Measurements from ENCODE around the gene DLL4.

GRCh38 chr15:40964006-40964405 lies 34.9 kb downstream of the DLL4 start:
- no peak for TF ChIP-seq POLR2A (IDR thresholded peaks at IDR 0.05; ENCODE audit: low read depth, low read length)
- TF ChIP-seq SP1 (IDR thresholded peaks at IDR 0.05; ENCODE audit: low read depth, low read length), result no peak
- TF ChIP-seq GABPA (IDR thresholded peaks at IDR 0.05; ENCODE audit: low read depth), result no peak
- no peak for TF ChIP-seq MYC (IDR thresholded peaks at IDR 0.05; ENCODE audit: insufficient read depth, insufficient read length, insufficient replicate concordance, low read length, severe bottlenecking)
- TF ChIP-seq CTCF (IDR thresholded peaks at IDR 0.05 in 2 of 3, conservative IDR thresholded peaks at IDR 0.05 in 1 of 3; ENCODE audit: control insufficient read depth in 2 of 3, extremely low read depth in 1 of 3, insufficient read depth in 1 of 3, low read depth in 3 of 3, low read length in 3 of 3), result no peak
- TF ChIP-seq SUPT20H (IDR thresholded peaks at IDR 0.05; ENCODE audit: borderline replicate concordance, control insufficient read depth, low read depth, low read length), result no peak
- TF ChIP-seq CREB1 (IDR thresholded peaks at IDR 0.05; ENCODE audit: low read depth), result no peak
- no peak for TF ChIP-seq USF2 (IDR thresholded peaks at IDR 0.05; ENCODE audit: borderline replicate concordance, low read depth, low read length)
- TF ChIP-seq HDAC6 (IDR thresholded peaks at IDR 0.05; ENCODE audit: unreplicated experiment), result no peak
- TF ChIP-seq BRCA1 (IDR thresholded peaks at IDR 0.05; ENCODE audit: low read depth, low read length), result no peak
- no peak for TF ChIP-seq ESRRA (IDR thresholded peaks at IDR 0.05; ENCODE audit: low read length)
- no peak for TF ChIP-seq IKZF2 (IDR thresholded peaks at IDR 0.05)

Measured in GM12878 (cell line).